ENCODE results near the gene PTBP1.
A peak's percentile ranks its signal among the peaks of the same experiment; 100 is the strongest.

The PTBP1 gene

GRCh38 chr19:796692-797527 is at the start of gene PTBP1:
PTBP1 (plus strand) TSS chr19:797452; CDS start chr19:797498, 46 bp downstream.
- DNase-seq (ENCODE audit: low read depth) = peak; percentile 100

GRCh38 chr19:748274-748598 is 49.0 kb upstream of the PTBP1 start:
- DNase-seq (ENCODE audit: low read depth) = no peak

DNA sequence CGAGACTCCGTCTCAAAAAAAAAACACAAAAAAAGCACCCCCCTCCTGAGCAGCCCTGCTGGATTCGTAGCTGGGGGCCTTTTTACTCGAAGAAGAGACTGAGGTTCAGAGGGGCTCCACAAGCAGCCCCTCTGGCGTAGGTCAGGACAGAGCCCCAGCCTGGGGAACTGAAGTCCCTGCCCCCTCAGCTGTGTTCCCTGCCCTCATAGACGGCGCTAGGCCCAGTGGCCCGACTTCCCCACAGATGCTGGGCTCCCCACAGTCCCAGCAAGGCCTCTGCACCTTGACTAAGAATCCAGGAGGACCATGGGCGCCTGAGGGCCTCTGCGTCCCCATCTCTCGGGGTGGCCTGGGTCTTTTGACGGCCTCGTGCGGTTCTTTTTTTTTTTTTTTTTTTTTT is 47.4 kb upstream of the PTBP1 start:
- DNase-seq (ENCODE audit: low read depth) = no peak

GRCh38 chr19:750640-751423 is 46.4 kb upstream of the PTBP1 start, which contains the start of gene MISP:
MISP (plus strand) TSS chr19:751112; CDS start chr19:756947, 5,835 bp downstream.
- no peak for DNase-seq (ENCODE audit: low read depth)

- peak; percentile 85 for DNase-seq (ENCODE audit: low read depth)
Measured at GRCh38 chr19:751501-752341, 45.5 kb upstream of the PTBP1 start.

DNA sequence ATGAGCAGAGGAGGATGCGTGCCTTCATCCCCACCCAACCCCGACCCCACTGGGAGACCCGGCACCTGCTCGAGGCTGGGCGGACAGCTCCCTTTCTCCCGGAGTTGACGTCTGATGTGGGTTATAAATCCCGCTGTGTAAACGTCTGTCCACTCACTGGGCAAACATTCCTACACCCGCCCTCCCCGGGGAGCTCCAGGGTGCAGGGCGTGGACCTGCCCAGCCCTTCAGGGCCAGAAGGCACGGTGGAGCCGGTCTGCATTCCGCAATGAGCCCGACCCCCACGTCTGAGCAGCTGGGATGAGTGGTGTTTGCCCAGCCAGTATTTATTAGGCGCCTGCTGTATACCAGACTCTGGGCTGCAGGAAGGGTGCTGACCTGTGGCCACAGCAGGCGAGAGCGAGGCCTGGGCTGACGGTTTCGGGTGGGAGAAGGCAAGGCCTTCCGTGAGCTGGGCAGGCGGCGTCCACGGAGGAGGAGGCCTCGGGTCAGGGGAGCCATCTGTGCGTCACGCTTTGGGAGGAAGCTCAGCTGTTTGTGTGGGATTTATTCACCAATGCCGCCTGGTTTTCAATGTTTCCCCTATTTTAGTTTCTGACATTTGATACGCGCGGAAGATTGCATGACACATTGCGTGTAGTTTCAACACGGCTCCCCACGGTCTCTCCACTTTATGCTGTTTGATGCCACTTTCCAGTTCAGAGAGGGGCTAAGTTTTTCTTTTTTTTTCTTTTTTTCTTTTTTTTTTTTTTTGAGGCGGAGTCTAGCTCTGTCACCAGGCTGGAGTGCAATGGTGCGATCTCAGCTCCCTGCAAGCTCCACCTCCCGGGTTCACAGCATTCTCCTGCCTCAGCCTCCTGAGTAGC is 44.4 kb upstream of the PTBP1 start:
- peak; percentile 96 for DNase-seq (ENCODE audit: low read depth)

DNA sequence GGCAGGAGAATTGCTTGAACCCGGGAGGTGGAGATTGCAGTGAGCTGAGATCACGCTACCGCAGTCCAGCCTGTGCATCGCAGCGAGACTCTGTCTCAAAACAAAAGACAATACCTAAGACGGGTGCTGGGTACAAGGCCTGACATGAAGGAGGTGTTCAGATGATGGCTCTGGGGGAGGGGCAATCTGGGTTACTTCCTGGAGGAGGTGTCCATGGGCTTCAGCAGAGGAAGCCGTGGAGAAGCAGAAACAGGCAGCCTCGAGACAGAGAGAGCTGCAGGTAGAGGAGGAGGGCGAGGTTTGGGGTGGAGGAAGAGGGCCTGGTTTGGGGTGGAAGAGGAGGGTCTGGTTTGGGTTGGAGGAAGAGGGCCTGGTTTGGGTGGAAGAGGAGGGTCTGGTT is 42.7 kb upstream of the PTBP1 start:
- no peak for DNase-seq (ENCODE audit: low read depth)

DNA sequence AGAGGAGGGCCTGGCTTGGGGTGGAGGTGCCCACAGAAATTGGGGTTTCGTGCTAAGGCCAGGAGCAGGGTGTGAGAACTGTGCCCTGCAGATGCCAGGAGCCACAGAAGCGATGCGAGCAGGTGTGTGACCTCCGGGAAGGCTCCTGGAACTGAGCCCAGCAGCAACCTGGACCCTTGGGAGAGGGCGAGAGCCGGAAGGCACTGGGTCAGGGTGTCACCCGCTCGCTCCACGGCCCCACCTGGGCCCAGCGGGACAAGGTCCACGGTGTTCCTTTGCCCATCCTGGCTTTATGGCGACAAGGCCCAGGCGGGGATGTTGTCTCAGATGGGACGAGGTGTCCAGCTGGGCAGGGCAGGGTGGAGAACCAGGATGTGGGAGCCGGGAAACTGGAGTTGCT is 42.2 kb upstream of the PTBP1 start:
- DNase-seq (ENCODE audit: low read depth) = no peak

- DNase-seq (ENCODE audit: low read depth) = no peak
Measured at GRCh38 chr19:756236-756635, 41.0 kb upstream of the PTBP1 start.

DNA sequence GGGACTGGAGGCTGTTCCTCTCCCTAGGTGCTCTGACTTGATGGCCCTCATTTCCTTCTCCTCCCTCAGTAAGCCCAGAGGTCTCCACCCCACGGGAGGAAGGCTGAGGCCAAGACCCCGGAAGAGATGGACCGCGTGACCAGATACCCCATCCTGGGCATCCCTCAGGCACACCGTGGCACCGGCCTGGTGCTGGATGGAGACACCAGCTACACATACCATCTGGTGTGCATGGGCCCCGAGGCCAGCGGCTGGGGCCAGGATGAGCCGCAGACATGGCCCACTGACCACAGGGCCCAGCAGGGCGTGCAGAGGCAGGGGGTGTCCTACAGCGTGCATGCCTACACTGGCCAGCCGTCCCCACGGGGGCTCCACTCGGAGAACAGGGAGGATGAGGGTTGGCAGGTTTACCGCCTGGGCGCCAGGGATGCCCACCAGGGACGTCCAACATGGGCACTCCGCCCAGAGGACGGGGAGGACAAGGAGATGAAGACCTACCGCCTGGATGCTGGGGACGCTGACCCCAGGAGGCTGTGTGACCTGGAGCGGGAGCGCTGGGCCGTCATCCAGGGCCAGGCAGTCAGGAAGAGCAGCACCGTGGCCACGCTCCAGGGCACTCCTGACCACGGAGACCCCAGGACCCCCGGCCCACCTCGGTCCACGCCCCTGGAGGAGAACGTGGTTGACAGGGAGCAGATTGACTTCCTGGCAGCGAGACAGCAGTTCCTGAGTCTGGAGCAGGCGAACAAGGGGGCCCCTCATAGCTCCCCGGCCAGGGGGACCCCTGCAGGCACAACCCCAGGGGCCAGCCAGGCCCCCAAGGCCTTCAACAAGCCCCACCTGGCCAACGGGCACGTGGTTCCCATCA is 40.2 kb upstream of the PTBP1 start:
- DNase-seq (ENCODE audit: low read depth) = no peak

- DNase-seq (ENCODE audit: low read depth) = no peak
Measured at GRCh38 chr19:757811-758668, 39.2 kb upstream of the PTBP1 start.

DNA sequence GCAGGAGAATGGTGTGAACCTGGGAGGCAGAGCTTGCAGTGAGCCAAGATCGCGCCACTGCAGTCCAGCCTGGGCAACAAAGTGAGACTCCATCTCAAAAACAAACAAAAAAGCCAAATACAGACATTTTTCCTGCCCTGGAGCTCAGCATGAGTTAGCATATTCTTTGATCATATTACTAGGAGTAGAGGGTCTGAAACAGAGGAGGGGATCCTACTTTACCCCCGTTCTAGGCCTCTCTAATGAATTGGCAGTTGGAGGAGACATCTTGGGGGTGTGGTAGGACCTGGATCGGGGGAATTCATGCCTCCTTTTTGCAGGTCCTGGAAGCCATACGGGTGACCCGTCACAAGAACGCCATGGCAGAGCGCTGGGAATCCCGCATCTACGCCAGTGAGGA is 34.1 kb upstream of the PTBP1 start:
- no peak for DNase-seq (ENCODE audit: low read depth)

- no peak for DNase-seq (ENCODE audit: low read depth)
Measured at GRCh38 chr19:763869-764268, 33.4 kb upstream of the PTBP1 start.

GRCh38 chr19:764301-764700 is 33.0 kb upstream of the PTBP1 start:
- DNase-seq (ENCODE audit: low read depth) = no peak

- DNase-seq (ENCODE audit: low read depth) = no peak
Measured at GRCh38 chr19:765179-765738, 32.0 kb upstream of the PTBP1 start.

- DNase-seq (ENCODE audit: low read depth) = peak; percentile 80
Measured at GRCh38 chr19:768424-768823, 28.8 kb upstream of the PTBP1 start.

DNA sequence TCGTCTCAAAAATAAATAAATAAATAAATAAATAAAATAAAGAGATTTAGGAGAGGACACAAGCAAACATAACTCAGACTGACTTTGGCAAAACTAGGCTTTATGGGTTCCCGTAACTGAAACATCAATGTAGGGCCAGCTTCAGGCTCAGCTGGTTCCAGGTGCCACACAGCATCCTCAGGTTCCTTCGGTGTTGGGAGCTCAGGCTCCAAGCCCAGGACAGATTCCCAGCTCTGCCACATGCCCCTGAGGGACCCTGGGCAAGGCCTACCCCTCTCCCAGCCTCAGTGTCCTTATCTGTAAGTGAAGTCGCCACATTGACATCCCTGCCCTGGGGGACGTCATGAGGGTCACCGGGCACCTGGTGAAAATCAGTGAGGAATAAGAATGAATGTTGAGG is 27.6 kb upstream of the PTBP1 start:
- DNase-seq (ENCODE audit: low read depth) = no peak

GRCh38 chr19:771332-771785 is 25.9 kb upstream of the PTBP1 start:
- peak; percentile 21 for DNase-seq (ENCODE audit: low read depth)

DNA sequence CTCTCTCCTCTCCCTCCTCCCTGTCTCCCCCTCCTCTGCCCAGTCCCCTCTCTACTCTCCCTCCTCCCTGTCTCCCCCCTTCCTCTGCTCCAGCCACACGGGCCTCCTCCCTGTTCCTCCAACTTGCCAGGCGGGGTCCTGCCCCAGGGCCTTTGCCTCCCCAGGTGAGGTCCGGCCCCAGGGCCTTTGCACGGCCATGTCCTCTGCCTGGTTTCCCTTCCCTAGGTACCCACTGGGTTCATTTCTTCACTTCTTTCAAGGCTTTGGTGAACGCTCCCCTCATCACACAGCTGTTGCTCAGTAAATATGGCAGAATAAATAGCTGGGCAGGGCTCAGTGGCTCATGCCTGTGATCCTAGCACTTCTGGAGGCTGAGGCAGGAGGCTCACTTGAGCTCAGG is 25.2 kb upstream of the PTBP1 start:
- DNase-seq (ENCODE audit: low read depth) = no peak

Measured in stromal cell of bone marrow (primary cell).